DOHH2 (cell line): ENCODE data around the gene SEPTIN5.

Experiments
- H3F3A ChIP-seq: fragments of 200-600 bp; sonication (generic), shearing (Covaris generic); 2 replicates; pipeline ENCODE4 v1.6.0; 2016; ENCODE audit warnings: antibody characterized with exemption, mild to moderate bottlenecking; ENCODE audit not compliant: control insufficient read depth, insufficient read depth
- H3K27ac ChIP-seq: fragments of 200-600 bp; sonication (generic); 2 replicates; pipeline ENCODE4 v1.5.1; 2014; ENCODE audit warnings: low read depth, mild to moderate bottlenecking, low read length, moderate library complexity
- H3K27me3 ChIP-seq: fragments of 200-600 bp; sonication (generic); 2 replicates; pipeline ENCODE4 v1.6.1; 2014; ENCODE audit warnings: mild to moderate bottlenecking, low read length, mixed read lengths; ENCODE audit not compliant: control insufficient read depth
- H3K36me3 ChIP-seq: fragments of 200-600 bp; sonication (generic); 2 replicates; pipeline ENCODE4 v1.6.1; 2014; ENCODE audit warnings: mild to moderate bottlenecking, low read length, moderate library complexity, mixed read lengths; ENCODE audit not compliant: control insufficient read depth
- H3K4me1 ChIP-seq: fragments of 200-600 bp; sonication (generic); 2 replicates; pipeline ENCODE4 v1.6.1; 2014; ENCODE audit warnings: mild to moderate bottlenecking, low read length, mixed read lengths; ENCODE audit not compliant: control insufficient read depth
- H3K4me2 ChIP-seq: fragments of 200-600 bp; sonication (generic); 2 replicates; pipeline ENCODE4 v1.6.0; 2014; ENCODE audit warnings: mild to moderate bottlenecking, low read length, moderate library complexity
- H3K4me3 ChIP-seq: fragments of 200-600 bp; sonication (generic); 2 replicates; pipeline ENCODE4 v1.5.1; 2014; ENCODE audit warnings: mild to moderate bottlenecking, low read length, mixed read lengths
- H3K79me2 ChIP-seq: fragments of 200-600 bp; sonication (generic); 2 replicates; pipeline ENCODE4 v1.6.1; 2014; ENCODE audit warnings: mild to moderate bottlenecking, low read length, mixed read lengths; ENCODE audit not compliant: control insufficient read depth
- H3K9me2 ChIP-seq: fragments of 200-600 bp; sonication (generic); replicated peaks from 2 replicates; pipeline ENCODE4 v1.6.1; 2014; ENCODE audit warnings: mild to moderate bottlenecking, low read length, mixed read lengths; ENCODE audit not compliant: control insufficient read depth
- H3K9me3 ChIP-seq: fragments of 200-600 bp; sonication (generic); 2 replicates; pipeline ENCODE4 v1.6.1; 2014; ENCODE audit warnings: antibody characterized with exemption, low read length, mixed read lengths; ENCODE audit not compliant: control insufficient read depth, insufficient read depth
- H4K20me1 ChIP-seq: fragments of 200-600 bp; sonication (generic); 2 replicates; pipeline ENCODE4 v1.6.0; 2014; ENCODE audit warnings: low read depth, mild to moderate bottlenecking, antibody characterized with exemption, low read length, moderate library complexity; ENCODE audit not compliant: control insufficient read depth, insufficient read depth
- EZH2phosphoT487 ChIP-seq: fragments of 200-600 bp; sonication (generic); IDR thresholded peaks from 2 replicates; pipeline ENCODE4 v1.6.1; 2017; ENCODE audit warnings: borderline replicate concordance, mild to moderate bottlenecking, antibody characterized with exemption, low read length, moderate library complexity, mixed read lengths
- TF ChIP-seq, protein P1 (sequence below): fragments of 200-600 bp; sonication (generic); IDR thresholded peaks from one replicate; pipeline ENCODE4 v1.5.1; 2014; ENCODE audit warnings: antibody characterized with exemption, mild to moderate bottlenecking, low read depth, low read length; ENCODE audit not compliant: poor library complexity, severe bottlenecking

Gene SEPTIN5

DNA sequence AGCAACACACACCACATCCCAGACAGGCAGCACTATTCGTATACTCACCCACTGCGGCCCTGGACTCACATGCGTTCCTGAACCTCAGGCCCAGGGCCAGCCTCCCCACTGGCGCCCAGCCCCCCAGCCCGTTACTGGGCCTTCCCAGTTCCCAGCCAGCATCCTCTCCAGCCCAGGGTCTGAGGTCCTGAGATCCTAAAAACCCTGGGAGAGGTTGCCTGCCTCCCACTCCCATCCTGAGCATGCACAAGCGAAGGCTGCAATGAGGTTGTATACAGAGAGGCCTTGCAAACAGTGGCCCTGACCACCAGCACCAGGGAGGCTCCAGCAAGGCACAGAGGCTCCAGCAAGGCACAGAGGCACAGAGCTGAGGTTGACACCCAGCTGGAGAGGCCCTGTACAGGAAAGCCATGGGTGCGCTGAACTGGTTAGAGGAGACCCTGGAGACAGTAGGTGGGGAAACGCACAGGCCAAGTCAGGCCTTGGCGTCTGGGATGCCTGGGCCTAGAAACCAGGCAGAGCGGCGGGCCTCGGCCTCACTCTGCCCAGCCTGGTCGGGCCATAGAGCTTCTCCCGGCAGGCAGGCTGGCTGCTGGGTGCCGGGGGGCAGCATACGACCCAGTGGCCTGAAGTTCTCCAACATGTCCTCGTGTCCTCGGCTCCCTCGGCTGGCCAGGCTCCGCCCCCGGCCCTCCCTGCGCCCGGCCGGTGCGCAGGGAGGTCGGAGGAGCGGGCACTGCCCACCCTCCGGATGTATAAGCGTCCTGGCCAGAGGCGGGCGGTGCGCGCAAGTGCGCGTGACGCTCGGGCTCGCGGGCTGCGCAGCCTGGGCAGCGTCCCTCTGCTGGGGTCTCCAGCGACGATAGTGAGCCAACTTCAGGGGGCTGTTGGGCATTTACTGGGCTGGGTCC lies 43.9 kb downstream of the SEPTIN5 start:
- Histone ChIP-seq H3K36me3 (no peaks in the 10 kb centered on the region), H3K4me3 (no peak overlapping the region), H3K4me2 (peak overlapping the region; percentile 67; the same call in 1 of the 2 replicates), H3K9me3 (no peaks in the 10 kb centered on the region), H3K27ac (no peak overlapping the region), H4K20me1 (no peaks in the 10 kb centered on the region), H3K9me2 (no peaks in the 10 kb centered on the region), H3K27me3 (peaks cover 83% of the 10 kb centered on the region), H3K79me2 (no peaks in the 10 kb centered on the region), H3K4me1 (peaks cover 21% of the 10 kb centered on the region), H3F3A (peaks cover 4% of the 10 kb centered on the region; the same call in 1 of the 2 replicates)
- no peak for TF ChIP-seq EZH2phosphoT487
- TF ChIP-seq, protein P1, sequence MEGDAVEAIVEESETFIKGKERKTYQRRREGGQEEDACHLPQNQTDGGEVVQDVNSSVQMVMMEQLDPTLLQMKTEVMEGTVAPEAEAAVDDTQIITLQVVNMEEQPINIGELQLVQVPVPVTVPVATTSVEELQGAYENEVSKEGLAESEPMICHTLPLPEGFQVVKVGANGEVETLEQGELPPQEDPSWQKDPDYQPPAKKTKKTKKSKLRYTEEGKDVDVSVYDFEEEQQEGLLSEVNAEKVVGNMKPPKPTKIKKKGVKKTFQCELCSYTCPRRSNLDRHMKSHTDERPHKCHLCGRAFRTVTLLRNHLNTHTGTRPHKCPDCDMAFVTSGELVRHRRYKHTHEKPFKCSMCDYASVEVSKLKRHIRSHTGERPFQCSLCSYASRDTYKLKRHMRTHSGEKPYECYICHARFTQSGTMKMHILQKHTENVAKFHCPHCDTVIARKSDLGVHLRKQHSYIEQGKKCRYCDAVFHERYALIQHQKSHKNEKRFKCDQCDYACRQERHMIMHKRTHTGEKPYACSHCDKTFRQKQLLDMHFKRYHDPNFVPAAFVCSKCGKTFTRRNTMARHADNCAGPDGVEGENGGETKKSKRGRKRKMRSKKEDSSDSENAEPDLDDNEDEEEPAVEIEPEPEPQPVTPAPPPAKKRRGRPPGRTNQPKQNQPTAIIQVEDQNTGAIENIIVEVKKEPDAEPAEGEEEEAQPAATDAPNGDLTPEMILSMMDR: no peak

DNA sequence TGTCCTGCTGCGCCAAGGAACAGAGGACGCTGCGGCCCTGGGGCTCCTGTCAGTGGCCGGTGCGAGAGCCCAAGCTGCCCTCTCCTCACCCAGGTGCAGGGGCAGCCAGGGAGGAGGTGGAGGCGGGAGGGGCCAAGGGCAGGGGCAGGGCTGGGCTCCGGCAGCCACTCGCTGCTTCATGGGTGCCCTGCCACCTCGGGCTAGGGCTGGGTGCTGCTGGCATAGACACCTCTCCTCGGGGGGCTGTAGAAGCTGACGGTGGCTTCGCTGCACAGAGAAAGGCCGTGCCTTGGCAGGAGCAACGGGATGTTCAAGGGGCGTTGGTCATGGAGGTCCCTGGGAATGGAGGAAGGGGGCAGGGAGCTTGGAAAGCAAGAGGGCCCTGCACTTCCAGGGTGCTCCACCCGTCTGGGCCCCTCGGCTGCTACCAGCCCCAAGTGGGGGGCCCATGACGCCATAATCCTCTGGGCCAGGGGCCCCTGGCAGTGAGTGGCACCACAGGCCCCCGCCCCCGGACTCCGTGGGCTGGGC lies 44.7 kb downstream of the SEPTIN5 start:
- Histone ChIP-seq H3K36me3 (no peaks in the 10 kb centered on the region), H3K4me2 (no peak overlapping the region), H3K27me3 (peaks cover 82% of the 10 kb centered on the region), H4K20me1 (no peaks in the 10 kb centered on the region), H3K79me2 (no peaks in the 10 kb centered on the region), H3K9me2 (no peaks in the 10 kb centered on the region), H3F3A (peaks cover 4% of the 10 kb centered on the region; the same call in 1 of the 2 replicates), H3K4me3 (no peak overlapping the region), H3K9me3 (no peaks in the 10 kb centered on the region), H3K4me1 (peaks cover 21% of the 10 kb centered on the region), H3K27ac (no peak overlapping the region)
- TF ChIP-seq, protein P1: no peak
- TF ChIP-seq EZH2phosphoT487: no peak

DNA sequence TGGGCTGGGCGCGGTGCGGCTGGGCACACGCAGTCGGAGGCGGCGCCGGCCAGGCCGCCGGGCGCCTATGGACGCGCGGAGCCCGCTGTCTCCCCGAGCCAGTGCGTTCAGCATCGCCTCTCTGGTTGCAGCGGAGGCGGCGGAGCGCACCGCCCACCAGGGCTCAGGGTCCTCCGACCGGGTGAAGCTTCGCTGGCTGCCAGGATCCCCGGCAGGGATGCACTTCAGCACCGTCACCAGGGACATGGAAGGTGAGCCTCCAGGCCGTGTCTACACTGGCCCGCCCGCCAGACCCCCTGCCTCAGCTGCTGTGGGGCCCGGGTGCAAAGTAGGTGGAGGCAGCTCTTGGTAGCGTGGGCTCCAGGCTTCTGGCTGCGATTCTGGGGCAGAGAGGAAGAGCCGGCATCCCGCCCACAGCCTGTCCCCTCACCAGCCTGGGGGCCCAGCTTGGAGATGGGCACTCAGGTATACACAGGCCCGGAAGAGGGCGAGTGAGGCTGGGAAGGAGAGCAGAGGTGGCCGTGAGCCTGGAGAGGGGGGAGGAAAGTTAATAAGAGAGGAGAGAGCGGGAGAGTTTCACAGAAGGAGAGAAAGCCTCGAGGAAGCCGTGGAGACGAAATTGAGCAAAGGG lies 45.2 kb downstream of the SEPTIN5 start:
- Histone ChIP-seq H3K4me1 (peaks cover 21% of the 10 kb centered on the region), H3K36me3 (no peaks in the 10 kb centered on the region), H3F3A (peaks cover 4% of the 10 kb centered on the region; the same call in 1 of the 2 replicates), H3K9me2 (no peaks in the 10 kb centered on the region), H3K9me3 (no peaks in the 10 kb centered on the region), H3K79me2 (no peaks in the 10 kb centered on the region), H3K27me3 (peaks cover 82% of the 10 kb centered on the region), H3K27ac (no peak overlapping the region), H3K4me2 (no peak overlapping the region), H4K20me1 (no peaks in the 10 kb centered on the region), H3K4me3 (no peak overlapping the region)
- TF ChIP-seq, protein P1: no peak
- peak; percentile 80 for TF ChIP-seq EZH2phosphoT487
